ENCODE measurements around the gene ARID2. TPM values are rescaled to one million over a fixed set of nuclear protein-coding genes. Genes with fewer than 3 reads are reported as not detected.

Gene ARID2
- total RNA-seq, 6 experiments from 2014 or later: 6.2 to 11.8 (median 9.1) TPM

DNA sequence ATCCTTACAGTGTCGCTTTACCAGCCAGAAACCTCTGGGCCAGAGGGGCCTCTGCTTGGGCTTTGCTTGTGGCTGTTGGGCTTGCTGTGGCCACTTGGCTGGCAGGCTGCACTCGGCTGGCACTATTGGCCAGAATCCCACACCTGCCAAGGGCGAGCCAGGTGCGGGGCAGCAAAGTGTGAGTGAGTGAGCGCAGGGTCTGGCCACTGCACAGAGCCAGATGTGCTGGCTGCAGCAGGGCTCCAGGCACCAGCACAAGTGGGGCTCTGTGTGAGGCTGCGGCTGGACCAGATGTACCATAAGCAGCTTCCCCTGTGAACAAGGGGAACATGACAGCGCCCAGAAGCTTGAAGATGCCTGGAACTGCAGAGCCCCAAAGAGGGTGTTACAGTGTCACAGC, 33.5 kb upstream of the ARID2 start:
- DNase-seq (no peak), ATAC-seq (peak in 1 of 4 donors; percentile 13)
- no peak overlapping the region for H3K4me3 ChIP-seq
- WGBS (ENCODE audit: insufficient coverage, low coverage, low lambda C conversion rate, missing lambda C conversion rate): no CpG with 5 or more reads among the region's 7 CpGs
- no peak overlapping the region for H3K27ac ChIP-seq
- H3K9me3 ChIP-seq: no peaks in the 10 kb centered on the region
- H3K36me3 ChIP-seq: no peaks in the 10 kb centered on the region
- no peaks in the 10 kb centered on the region for H3K27me3 ChIP-seq
- H3K4me1 ChIP-seq: no peaks in the 10 kb centered on the region
- intact Hi-C loops (cut with DNase I): no loop called here
- TF ChIP-seq, protein P1, sequence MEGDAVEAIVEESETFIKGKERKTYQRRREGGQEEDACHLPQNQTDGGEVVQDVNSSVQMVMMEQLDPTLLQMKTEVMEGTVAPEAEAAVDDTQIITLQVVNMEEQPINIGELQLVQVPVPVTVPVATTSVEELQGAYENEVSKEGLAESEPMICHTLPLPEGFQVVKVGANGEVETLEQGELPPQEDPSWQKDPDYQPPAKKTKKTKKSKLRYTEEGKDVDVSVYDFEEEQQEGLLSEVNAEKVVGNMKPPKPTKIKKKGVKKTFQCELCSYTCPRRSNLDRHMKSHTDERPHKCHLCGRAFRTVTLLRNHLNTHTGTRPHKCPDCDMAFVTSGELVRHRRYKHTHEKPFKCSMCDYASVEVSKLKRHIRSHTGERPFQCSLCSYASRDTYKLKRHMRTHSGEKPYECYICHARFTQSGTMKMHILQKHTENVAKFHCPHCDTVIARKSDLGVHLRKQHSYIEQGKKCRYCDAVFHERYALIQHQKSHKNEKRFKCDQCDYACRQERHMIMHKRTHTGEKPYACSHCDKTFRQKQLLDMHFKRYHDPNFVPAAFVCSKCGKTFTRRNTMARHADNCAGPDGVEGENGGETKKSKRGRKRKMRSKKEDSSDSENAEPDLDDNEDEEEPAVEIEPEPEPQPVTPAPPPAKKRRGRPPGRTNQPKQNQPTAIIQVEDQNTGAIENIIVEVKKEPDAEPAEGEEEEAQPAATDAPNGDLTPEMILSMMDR (IDR thresholded peaks at IDR 0.05): no peak
- no peak for TF ChIP-seq POLR2A (IDR thresholded peaks at IDR 0.05)

DNA sequence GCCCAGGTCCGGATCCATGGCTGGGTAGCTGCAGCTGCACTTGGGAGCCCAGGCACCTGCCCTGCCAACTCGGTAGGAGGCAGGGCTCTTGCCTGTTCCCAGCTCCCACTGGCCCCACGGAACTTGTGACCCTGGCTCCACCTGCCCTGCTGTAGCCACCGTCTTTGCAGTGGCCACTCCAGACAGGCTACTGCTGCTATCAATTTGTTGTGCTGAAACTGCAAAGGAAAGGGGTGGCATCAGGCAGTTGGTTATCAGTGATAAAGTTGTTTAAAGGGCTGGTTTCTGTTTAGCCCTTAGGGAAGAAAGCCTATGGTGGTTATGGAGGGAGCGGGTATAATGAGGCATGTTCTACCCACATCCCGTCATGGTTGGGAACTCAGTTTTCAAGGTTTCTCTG, 32.1 kb upstream of the ARID2 start:
- Histone ChIP-seq H3K36me3 (no peaks in the 10 kb centered on the region), H3K27ac (no peak overlapping the region), H3K4me1 (no peaks in the 10 kb centered on the region), H3K9me3 (no peaks in the 10 kb centered on the region), H3K27me3 (no peaks in the 10 kb centered on the region), H3K4me3 (no peak overlapping the region)
- 78% methylated on average over 4 of the region's 6 CpGs for WGBS (ENCODE audit: insufficient coverage, low coverage, low lambda C conversion rate, missing lambda C conversion rate)
- no peak for TF ChIP-seq POLR2A (IDR thresholded peaks at IDR 0.05)
- TF ChIP-seq, protein P1 (IDR thresholded peaks at IDR 0.05): no peak
- DNase-seq (no peak), ATAC-seq (no peak)
- intact Hi-C loops (cut with DNase I): no loop called here

DNA sequence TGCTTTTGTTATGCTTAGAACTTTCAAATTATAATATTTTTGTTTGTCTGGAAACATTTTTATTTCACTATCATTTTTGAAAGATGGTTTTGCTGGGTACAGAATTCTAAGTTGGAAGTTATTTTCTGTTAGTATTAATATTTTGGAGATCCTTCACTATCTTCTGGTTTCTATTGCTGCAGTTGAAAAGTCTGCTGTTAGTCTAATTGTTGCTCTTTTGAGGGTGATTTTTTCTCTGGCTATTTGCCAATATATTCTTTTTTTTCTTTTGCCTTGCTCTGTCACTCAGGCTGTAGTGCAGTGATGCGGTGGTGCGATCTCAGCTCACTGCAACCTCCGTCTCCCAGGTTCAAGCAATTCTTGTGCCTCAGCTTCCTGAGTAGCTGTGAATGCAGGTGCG, 28.2 kb upstream of the ARID2 start:
- intact Hi-C loops (cut with DNase I): no loop called here
- TF ChIP-seq, protein P1 (IDR thresholded peaks at IDR 0.05): no peak
- TF ChIP-seq POLR2A (IDR thresholded peaks at IDR 0.05): no peak

DNA sequence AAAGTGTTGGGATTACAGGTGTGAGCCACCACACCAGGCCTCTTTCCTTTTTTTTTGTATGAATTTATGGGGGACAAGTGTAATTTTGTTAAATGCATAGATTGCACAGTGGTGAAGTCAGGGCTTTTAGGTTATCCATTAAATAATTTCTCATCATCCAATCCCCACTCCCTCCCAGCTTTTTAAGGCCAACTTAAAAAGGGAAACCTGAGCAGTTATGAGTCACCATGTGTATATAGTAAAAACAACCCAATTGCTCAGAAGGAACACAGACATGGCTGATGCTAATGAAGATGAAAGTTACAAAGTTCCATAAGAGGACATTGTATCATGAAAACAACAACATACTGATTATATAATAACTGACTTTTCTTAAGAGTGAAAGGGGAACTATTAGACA, 25.6 kb upstream of the ARID2 start:
- peaks cover 0 to 14% (median 0%) of the 10 kb centered on the region in 4 donors for H3K4me1 ChIP-seq
- DNase-seq: no peak
- ATAC-seq: no peak
- no peaks in the 10 kb centered on the region for H3K36me3 ChIP-seq
- no peak overlapping the region for H3K4me3 ChIP-seq
- no peak overlapping the region for H3K27ac ChIP-seq
- intact Hi-C loops (cut with DNase I): no loop called here
- H3K9me3 ChIP-seq: no peaks in the 10 kb centered on the region
- no peaks in the 10 kb centered on the region for H3K27me3 ChIP-seq
- no peak for TF ChIP-seq POLR2A (IDR thresholded peaks at IDR 0.05)
- TF ChIP-seq, protein P1 (IDR thresholded peaks at IDR 0.05): no peak

More for the DNA sequence above, 28.2 kb upstream of the ARID2 start:
- WGBS (ENCODE audit: insufficient coverage, low coverage, low lambda C conversion rate, missing lambda C conversion rate): 77% methylated on average over 4 of the region's 4 CpGs
- no peaks in the 10 kb centered on the region for H3K36me3 ChIP-seq
- H3K27ac ChIP-seq: no peak overlapping the region
- no peaks in the 10 kb centered on the region for H3K27me3 ChIP-seq
- H3K4me3 ChIP-seq: no peak overlapping the region
- DNase-seq (no peak), ATAC-seq (no peak)
- no peaks in the 10 kb centered on the region for H3K4me1 ChIP-seq
- no peaks in the 10 kb centered on the region for H3K9me3 ChIP-seq

DNA sequence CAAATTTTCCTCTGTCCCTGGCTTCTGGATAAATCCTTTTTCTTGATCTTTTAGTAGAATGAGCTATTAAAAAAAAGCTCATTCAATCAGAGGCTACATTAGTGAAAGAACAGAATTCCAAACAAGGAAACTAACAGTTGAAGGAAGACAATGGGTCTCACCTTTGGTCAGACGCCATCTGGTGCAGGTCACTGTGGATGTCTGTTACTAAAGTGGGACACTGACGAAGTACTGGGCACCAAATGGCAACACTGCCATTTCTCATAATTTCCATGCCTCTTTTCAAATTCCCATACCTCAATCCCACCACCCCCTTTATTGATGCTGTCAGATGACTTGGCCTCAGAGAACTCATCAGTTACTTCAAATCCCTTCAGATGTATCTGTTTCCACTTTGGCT, 24.5 kb upstream of the ARID2 start:
- TF ChIP-seq POLR2A (IDR thresholded peaks at IDR 0.05): no peak
- TF ChIP-seq, protein P1 (IDR thresholded peaks at IDR 0.05): no peak
- no peak for ATAC-seq
- DNase-seq: no peak
- Histone ChIP-seq H3K4me1 (peaks cover 0 to 18% (median 0%) of the 10 kb centered on the region in 4 donors), H3K27ac (no peak overlapping the region), H3K27me3 (no peaks in the 10 kb centered on the region), H3K9me3 (no peaks in the 10 kb centered on the region), H3K36me3 (no peaks in the 10 kb centered on the region), H3K4me3 (no peak overlapping the region)
- intact Hi-C loops (cut with DNase I): no loop called here
- WGBS (ENCODE audit: insufficient coverage, low coverage, low lambda C conversion rate, missing lambda C conversion rate): 93% methylated on average over 2 of the region's 2 CpGs

All from right lobe of liver (tissue), 6 donors.